Measurements from ENCODE around the gene CDK11A.
"Not testable (repeated sequence)": the region's sequence is repeated elsewhere in the genome, so short reads cannot be mapped to it uniquely, and the experiment has no call there.

The CDK11A gene

DNA sequence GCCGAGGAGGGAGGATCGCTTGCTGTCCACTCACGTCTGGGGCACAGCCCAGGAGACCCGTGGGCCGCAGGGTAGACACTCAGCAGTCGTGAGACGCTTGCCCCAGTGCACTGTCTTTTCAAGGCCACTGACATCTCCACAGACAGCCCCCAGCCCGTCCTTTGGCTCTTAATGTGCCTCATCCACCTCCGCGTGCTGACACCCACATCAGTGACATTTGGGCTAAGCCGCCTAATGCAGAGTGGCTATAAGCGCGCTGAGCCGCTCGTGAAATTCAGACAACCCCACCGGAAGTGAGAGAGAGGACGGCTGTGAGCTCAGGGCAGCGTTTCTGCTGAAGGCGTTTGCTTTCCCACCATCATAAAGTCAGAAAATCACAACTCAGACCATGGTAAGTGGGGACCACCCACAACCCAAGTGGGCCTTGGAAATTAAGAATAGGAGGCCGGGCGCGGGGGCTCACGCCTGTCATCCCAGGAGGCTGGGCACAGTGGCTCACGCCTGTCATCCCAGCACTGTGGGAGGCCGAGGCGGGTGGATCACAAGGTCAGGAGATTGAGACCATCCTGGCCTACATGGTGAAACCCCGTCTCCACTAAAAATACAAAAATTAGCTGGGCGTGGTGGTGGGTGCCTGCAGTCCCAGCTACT, 40.0 kb downstream of the CDK11A start:
- no peak for DNase-seq (ENCODE audit: low read depth in 2 of 2)

DNA sequence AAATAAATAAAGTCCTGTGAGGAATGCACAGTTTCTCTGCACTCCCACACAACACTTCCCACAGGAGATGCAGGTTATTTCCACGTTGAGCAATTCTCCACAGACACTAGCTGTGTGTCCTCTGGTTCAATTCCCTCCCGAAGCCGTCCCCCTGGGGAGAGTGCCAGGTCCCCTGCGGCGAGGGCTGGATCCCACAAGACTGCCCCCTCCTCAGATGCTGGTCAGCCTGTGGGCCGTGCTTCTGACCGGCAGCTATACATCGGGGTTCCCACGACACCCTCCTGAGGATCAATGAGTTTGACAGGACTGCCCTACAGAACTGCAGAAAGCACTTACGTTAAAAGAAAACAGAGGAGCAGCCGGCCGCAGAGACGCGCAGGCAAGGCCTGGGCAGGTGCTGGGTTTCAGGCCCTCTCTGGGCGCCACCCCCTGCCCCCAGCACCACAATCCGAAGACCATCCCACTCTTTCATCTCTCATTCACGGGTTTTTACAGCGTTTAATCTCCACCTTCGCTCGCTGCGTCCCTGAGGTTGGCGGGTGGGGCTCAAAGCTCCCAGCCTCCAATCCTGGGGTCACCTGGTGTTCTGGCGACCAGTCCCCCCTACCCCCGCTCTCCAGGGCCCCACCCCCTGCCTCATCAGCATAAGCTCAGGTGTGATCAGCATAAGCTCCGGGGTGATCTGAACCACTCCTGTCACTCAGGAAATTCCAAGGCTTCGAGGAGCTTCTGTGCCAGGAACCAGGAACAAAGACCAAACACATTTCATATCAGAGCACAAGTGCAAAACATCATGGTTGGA, 40.9 kb downstream of the CDK11A start:
- DNase-seq (ENCODE audit: low read depth in 2 of 2) = no peak

DNA sequence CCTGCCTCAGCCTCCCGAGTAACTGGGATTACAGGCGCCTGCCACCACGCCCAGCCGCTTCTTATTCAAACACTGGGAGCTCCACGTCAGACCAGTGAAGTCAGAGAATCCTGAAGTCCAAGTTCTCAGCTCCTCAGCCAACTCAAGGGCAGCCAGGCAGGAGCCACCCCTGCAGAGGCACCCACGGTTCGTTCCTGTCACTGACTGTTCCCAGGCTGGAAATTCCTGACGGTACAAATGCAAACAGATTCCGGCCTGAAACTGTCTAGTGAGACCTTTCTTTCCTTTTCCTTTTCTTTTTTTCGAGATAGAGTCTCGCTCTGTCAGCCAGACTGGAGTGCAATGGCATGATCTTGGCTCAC, 43.3 kb downstream of the CDK11A start:
- no peak for DNase-seq (ENCODE audit: low read depth in 2 of 2)

DNA sequence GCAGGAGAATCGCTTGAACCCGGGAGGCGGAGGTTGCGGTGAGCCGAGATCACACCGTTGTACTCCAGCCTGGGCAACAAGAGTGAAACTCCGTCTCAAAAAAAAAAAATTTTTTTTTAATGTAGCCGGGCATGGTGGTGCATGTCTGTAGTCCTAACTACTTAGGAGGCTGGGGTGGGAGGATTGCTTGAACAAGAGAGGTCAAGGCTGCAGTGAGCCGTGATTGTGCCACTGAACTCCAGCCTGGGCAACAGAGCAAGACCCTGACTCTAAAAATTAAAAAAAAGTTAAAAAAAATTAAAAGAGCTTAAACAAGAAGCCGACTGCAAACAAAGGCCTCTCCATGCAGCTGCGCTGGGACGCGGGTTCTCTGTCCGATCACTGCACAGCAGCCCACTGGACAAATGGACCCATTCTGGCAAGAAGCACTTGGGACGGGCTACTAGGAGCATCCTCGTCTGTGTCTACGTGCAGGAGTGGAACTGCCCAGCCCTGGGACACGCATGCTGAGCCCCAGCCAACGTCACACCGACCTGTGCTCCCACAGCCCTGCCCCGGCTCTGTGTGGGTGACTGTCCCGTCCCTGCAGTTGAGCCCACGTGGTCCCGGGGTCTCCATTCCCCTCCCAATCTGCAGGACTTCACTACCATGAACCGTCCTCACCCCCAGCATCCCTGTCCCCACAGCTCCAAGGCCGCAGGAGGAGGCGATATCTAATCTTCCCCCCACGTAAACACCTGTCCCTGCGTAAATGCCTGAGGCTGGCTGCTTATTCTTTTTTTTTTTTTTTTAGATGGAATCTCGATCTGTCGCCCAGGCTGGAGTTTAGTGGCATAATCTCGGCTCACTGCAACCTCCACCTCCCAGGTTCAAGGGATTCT, 43.9 kb downstream of the CDK11A start:
- no peak for DNase-seq (ENCODE audit: low read depth in 2 of 2)

DNA sequence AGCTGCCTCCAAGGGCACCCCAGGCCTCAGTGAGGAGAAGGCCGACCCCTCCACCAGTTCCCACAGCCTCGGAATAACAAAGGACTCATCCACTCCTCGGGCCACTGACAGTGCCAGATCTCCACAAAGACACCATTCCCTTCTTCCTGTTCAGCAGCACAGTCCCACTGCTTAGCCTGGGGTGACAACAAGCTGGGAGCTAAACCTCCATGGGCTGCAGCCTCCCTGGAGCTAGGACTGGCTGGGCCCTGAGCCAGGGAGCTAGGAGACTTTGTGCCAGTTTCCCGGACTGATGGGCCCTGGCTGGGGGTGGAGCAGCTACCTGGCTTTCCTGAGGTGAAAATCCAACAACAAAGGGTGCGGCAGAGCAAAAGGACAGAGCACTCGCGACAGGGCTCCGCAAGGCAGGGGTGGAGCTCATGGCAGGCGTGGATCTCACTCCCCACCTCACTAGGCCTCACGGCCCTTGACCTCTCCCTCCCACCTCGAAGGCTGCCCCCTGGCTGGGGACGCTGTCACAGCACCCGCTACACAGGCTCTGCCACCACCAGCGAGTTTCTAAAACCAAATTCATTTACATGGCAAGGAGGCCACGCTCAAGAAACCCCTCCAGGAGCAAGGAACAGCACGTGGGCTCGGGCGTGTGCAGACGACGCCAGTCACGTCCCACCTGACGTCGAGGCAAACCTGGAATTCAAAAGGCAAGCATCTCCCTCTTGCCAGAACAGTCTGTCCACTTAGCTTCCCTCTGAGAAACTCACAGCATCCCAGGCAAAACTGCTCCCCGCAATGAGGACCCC, 45.4 kb downstream of the CDK11A start:
- DNase-seq (ENCODE audit: low read depth in 2 of 2) = no peak

DNA sequence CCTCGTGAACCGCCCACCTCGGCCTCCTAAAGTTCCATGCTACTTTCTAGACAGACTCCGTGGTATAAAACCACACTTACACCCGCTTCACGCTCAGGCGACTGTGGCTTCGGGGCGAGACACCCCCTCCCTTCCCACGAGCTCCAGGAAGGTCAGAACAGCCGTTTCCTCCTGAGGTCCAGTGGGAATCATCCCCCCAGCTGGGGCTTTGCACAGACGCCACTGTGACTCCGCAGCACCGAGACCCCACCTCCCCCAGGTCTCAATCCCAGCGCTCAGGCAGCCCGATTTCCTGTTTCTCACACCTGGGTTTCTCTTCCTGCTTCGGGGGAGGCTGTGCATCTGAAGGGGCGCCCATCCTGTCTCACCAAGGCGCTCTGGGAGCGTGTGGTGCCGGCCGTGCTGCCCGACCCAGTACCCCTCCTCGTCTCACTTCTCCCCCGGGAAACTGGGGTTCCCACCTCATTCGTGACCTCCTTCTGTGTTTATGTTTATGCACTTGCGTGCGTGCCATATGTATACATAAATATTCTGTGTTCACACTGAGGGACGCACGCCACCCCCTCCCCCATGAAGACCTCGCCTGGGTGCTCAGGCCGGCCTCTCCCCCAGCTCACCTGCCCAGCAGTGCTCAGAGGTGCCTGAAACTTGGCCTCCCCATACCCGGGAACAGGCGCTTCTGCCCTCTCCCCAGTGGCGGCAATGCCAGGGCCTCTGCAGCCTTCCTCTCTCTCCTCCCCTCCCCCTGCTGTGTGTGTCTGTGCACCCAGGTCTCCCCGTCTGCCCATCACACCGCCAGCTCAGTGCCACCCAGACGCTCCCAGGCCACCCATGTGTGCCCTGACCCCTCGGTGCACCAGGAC, 46.2 kb downstream of the CDK11A start:
- peak in 1 of 2 donors; percentile 20 for DNase-seq (ENCODE audit: low read depth in 2 of 2)

DNA sequence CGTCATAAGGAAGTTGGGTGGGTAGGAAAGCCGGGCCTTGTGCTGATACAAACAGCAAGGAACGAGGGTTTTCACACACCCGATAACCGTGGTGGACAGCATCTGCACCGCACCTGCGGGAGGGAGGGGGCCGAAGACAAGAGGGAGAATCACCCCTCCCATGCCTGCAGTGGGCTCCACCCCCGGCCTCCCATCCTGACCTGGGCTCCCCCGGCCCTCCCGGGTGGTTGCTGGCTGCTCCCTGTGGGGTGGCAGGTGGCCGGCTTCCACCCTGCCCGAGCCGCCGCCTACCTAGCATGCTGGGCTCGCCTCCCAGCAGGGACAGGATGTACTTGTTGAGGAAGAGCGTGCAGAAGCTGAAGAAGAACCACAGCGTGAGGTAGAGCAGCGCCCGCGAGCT, 48.1 kb downstream of the CDK11A start:
- not testable (repeated sequence) for DNase-seq (ENCODE audit: low read depth in 2 of 2)

DNA sequence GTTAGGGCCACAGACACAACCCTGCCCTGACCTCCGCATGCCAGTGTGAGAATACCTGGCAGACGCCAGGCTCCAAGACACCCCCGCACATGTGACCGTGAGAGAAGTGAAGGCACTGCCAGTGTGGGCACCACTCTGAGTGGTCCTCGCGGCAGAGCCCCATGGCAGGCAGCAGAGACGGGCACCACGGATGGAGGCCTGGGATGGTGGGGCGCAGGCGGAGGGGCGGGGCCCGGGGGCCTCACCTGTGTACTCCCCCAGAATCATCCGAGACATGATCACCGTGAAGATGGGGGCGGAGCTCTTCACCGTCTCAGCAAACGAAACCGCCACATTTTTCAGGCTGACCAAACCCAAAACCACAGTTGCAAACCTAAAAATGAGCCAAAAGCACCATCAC, 48.9 kb downstream of the CDK11A start:
- not testable (repeated sequence) for DNase-seq (ENCODE audit: low read depth in 2 of 2)

DNA sequence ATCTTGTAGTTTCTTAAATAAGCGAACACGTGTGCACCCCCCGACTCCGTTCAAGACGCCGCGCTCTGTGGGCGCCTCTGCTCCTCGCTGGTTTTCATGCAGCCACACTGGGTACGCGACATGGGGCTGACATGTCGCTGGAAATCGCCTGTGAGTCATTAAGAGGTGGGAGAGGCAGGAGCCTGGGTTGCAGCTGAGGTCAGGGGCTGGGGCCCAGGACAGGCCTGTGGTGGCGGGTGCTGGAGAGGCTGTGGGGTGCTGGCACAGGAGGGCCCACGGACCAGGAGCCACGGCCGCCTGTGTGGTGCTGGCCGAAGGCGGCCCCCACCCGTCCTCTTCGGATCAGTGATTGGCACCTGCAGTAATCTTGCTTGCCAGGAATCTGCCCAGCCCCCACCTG, 49.4 kb downstream of the CDK11A start:
- DNase-seq (ENCODE audit: low read depth in 2 of 2) = not testable (repeated sequence)

DNA sequence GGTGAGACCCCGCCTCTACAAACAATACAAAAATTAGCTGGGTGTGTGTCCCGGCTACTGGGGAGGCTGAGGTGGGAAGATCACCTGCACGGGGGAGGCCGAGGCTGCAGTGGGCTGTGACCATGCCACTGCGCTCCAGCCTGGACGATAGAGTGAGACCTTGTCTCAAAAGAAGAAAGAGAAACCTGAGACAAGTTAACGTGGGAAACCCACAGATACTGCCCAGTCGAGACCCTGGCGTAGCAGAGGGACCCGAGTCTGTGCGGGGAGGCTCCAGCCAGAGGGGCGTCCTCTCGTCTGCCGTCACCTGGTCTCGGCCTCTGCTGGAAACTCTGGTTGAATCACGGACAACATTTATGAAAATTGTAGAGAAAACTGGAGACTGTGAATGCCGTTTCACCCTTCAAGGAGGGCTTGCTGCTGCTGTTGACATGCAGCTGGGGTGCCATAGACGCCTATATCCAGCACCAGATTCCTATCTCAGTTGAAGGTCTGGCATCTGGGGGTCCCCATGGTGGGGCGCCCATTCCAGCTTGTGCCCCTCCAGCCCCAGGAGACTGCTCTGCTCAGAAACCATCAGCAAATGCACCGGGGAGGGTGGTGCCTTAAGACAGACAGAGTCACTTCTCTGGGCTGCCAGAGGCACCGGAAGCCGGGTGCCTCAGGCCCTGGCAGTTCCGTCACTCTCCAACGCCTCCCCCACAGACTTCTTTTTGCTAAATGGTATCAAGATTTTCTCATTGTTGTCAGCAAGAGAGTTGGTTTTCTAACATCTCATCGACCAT, 51.8 kb downstream of the CDK11A start:
- no peak for DNase-seq (ENCODE audit: low read depth in 2 of 2)

DNA sequence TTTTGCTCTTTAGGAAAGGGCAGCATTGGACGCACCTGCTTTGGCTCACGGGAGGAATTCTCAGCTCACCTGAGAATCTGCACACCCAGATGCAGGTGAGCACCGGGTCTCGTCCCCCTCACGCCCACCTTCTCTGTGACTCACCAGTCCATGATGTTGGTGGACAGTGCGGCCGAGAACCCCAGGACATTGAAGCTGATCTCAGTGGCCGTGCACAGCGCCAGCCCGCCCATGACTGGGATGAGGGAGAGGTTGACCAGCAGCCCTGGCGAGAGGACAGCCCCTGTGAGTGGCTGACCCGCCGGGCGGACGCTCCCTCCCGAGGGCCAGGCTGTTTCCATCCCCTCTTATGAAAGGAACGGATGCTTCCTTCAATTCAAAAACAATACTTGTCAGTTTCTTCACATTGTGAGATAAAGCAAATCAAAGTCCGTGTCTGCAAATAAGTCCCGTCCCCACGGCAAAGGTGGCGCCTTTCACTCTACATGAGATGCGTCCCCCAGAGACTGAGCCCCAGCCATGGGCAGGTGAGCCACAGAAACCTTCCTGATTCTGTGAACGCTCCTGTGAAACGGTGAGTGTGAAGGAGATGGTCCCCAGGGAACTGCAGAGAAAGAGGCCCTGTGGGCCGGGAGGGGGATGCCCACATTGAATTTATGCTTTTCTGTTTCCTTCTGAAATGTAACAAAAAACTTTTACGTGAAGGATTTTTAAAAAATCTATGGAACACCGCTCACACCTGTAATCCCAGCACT, 52.6 kb downstream of the CDK11A start:
- no peak for DNase-seq (ENCODE audit: low read depth in 2 of 2)

DNA sequence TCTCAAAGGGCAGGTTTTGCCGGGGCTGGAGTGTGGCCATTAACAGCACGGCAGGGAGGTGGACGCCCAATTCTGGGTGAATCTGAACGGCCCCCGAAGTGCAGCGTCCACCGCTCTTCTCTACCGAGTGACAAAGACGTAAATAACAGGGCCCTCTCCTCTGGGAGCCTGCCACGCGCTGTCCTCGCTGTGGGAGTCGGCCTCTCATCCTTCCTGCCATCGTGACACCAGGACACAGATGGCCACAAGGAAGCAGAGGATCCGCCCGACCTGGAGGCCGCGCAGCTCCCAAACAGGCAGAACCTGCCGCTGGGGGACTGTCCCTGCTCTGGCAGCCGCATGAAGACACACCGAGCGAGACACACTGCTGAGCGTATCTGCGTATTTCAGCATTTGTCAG, 53.3 kb downstream of the CDK11A start:
- DNase-seq (ENCODE audit: low read depth in 2 of 2) = no peak

DNA sequence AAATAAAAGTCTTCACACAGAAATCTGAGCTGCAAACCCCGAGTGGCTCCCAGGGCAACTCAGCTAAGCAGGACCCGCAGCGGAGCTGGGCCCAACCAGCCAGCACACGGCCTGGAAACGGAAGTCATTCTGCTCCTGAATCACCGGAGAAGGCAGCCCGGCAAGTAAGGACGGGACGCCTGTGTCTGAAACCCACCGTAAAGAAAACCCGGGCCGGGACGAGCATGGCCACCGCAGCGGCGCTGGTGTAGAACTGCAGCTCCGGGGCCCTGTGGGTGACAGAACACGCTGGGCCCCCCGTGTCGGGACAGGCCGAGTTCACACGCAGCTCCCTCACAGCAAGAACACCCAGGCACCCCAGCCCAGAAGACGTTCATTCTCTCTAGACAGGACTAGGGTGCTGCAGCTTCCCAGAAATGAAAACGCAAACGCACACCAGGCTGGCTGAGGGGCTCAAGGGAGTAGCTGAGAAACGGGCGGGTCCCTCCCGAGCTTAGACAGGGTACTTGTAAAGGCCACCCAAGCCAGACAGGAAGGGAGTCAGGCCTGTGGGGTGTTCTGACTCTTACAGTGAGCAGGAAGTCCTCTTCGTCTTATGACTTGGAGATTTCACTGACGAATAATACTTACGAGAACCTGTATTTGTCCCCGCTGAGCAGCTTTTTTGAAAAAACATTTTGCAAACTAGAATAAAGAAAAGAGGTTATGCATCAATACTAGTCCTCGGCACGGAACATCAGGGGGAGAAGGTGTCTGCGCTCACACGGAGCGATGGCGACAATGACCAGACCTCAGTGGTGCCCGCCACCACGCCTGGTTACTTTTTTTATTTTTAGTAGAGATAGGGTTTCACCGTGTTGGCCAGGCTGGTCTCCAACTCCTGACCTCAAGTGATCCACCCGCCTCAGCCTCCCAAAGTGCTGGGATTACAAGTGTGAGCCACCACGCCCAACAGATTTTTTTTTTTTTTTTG, 54.4 kb downstream of the CDK11A start:
- DNase-seq (ENCODE audit: low read depth in 2 of 2) = no peak

DNA sequence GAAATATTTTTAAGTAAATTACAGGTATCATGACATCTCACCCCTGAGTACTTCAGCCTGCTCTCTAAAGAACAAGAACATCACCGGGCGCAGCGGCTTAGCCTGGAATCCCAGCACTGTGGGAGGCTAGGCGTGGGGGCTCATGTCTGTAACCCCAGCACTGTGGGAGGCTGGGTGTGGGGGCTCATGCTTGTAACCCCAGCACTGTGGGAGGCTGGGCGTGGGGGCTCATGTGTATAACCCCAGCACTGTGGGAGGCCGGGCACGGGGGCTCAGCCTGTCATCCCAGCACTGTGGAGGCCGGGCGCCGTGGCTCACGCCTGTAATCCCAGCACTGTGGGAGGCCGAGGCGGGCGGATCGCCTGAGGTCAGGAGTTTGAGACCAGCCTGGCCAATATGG, 57.6 kb downstream of the CDK11A start:
- DNase-seq (ENCODE audit: low read depth in 2 of 2) = no peak

DNA sequence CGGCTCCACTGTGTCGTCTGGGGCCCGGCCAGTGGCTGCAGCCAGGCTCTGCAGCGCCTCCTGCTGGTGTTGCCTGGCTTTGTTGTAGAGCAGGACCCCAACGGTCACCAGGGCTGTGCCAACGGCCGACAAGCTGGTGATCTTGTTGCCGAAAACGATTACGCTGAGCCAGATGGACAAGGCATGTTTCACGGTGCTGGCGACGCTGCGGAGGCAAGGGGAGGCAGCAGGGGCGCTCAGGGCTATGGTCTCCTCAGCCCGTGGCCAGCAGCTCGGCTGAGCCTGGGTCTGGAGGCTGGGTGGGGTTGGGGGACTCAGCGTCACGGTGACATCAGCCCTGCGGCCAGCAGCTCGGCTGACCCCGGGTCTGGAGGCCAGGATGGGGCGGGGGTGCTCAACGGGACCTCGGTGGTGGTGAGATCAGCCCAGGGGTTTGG, 58.3 kb downstream of the CDK11A start:
- no peak for DNase-seq (ENCODE audit: low read depth in 2 of 2)

DNA sequence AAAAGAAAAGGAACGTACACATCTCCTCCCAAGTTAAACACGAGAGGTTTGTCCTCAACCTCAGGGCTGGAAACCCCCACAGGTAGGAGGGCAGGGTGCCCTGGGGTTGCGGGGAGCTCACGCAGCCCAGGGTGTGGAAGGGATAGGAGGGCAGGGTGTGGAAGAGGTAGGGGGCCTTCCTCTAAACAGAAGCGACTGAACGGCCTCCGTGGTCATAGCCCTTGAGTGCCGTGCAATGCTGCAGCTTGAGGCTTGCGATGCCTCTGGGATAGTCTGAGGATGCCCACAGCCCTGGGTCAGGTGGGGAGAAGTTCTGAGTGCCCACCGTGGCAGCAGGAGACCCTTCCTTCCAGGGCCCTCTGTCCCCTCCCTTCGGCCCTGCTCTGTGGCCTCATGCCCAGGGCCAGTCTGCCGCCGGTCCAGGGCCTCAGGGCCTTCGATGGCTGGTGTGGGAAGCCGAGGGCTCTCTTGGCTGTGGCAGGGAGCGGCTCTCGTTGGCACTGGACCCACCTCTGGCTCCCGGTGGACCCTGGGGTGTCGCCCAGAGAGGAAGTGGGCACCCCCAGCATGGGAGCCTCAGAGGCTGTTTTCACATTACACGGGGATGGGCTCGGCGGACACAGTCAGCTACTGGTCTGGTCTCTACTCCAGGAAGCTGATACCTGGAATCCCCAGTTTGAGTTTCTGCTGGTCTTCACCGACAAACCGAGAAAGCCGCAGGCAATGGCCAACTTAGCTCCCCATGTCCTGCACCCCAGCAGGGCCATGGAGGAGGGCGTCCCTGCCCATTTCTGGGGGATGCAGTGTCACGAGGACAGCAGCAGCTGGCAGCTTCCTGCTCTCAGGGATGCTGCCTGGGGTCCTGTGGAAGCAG, 59.0 kb downstream of the CDK11A start:
- no peak for DNase-seq (ENCODE audit: low read depth in 2 of 2)

DNA sequence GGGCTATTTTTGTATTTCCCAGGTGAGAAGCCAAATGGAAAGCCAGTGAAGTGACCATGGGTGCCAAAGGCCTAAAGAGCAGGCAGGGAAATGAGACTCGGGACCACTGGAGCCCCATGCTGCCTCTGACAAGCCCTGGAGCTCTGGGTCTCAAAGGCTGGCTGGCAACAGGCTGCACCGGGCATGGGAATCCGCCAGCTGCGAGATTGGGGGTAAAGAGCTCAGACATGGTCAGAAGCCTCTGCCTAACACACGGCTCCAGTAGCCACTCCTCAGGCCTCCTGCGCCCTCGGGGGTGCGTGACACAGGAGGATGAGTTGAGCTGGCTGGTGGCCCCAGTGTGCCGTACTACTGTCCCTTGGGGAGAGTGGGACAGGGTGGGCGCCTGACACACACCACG, 59.8 kb downstream of the CDK11A start:
- DNase-seq (ENCODE audit: low read depth in 2 of 2) = not testable (repeated sequence)
